CD4-positive, alpha-beta memory T cell (primary cell): Measurements from ENCODE around the gene PRUNE2. TPM values are rescaled to one million over a fixed set of nuclear protein-coding genes. Genes with fewer than 3 reads are reported as not detected.

ENCODE experiments used
- CTCF ChIA-PET: fragments of 350-600 bp; sonication (Branson Sonifier 250); formaldehyde crosslinking; loops from one replicate; lab custom pipeline; 2021; ENCODE audit warnings: inconsistent platforms; ENCODE audit not compliant: partially characterized antibody; lab: Charles Lee
- POLR2A ChIA-PET: fragments of 350-600 bp; sonication (Branson Sonifier 250); formaldehyde crosslinking; loops from one replicate; lab custom pipeline; 2021; ENCODE audit not compliant: partially characterized antibody; lab: Charles Lee
- DNase-seq, 5 donors: peaks; one replicate each; pipeline versions ENCODE4 v3.0.0 to v3.0.0-alpha.2; 2020 to 2022; ENCODE audit warnings: mixed read lengths in 1 of 5
- H3K27ac ChIP-seq: one replicate; pipeline ENCODE4 v1.7.0; 2013; ENCODE audit warnings: low read depth, low read length
- H3K27me3 ChIP-seq: 2 replicates; pipeline ENCODE4 v1.7.0; 2013; ENCODE audit warnings: mild to moderate bottlenecking, low read length, moderate library complexity; ENCODE audit not compliant: insufficient read depth
- H3K36me3 ChIP-seq: 2 replicates; pipeline ENCODE4 v1.7.0; 2013; ENCODE audit warnings: mild to moderate bottlenecking, low read length, moderate library complexity; ENCODE audit not compliant: insufficient read depth
- H3K4me1 ChIP-seq: 2 replicates; pipeline ENCODE4 v1.7.0; 2013; ENCODE audit warnings: mild to moderate bottlenecking, low read length, moderate library complexity; ENCODE audit not compliant: insufficient read depth
- H3K4me3 ChIP-seq, 2 donors: one replicate each; pipeline ENCODE4 v1.7.0; 2013; ENCODE audit warnings: low read length in 2 of 2, mild to moderate bottlenecking in 1 of 2
- H3K9me3 ChIP-seq, 2 donors: one replicate each; pipeline ENCODE4 v1.7.0; 2013; ENCODE audit warnings: low read length in 2 of 2, control low read depth in 1 of 2; ENCODE audit not compliant: control insufficient read depth in 1 of 2
- H3K27ac Mint-ChIP-seq, 7 donors: one replicate each; pipeline ENCODE4 v1.8.0; 2020 to 2021; ENCODE audit warnings: mixed read lengths in 7 of 7, mild to moderate bottlenecking in 6 of 7, inconsistent platforms in 3 of 7, moderate library complexity in 3 of 7
- H3K27me3 Mint-ChIP-seq, 2 donors: one replicate each; pipeline ENCODE4 v1.8.0; 2020 to 2021; ENCODE audit warnings: mixed read lengths in 2 of 2
- H3K36me3 Mint-ChIP-seq, 2 donors: one replicate each; pipeline ENCODE4 v1.8.0; 2020 to 2021; ENCODE audit warnings: mixed read lengths in 2 of 2, inconsistent platforms in 1 of 2, mild to moderate bottlenecking in 1 of 2
- H3K4me1 Mint-ChIP-seq, 4 donors: one replicate each; pipeline ENCODE4 v1.8.0; 2020 to 2021; ENCODE audit warnings: mixed read lengths in 4 of 4, mild to moderate bottlenecking in 1 of 4
- H3K4me3 Mint-ChIP-seq, 8 donors: one replicate each; pipeline ENCODE4 v1.8.0; 2020 to 2021; ENCODE audit warnings: mixed read lengths in 8 of 8, mild to moderate bottlenecking in 7 of 8, moderate library complexity in 6 of 8, inconsistent platforms in 3 of 8
- H3K9me3 Mint-ChIP-seq, 8 donors: one replicate each; pipeline ENCODE4 v1.8.0; 2020 to 2021; ENCODE audit warnings: mixed read lengths in 8 of 8, mild to moderate bottlenecking in 5 of 8, inconsistent platforms in 3 of 8, moderate library complexity in 1 of 8
- intact Hi-C: fragments of 100-400 bp; cut with micrococcal nuclease; formaldehyde crosslinking; loops from one replicate; pipeline ENCODE4 v1.15.1; 2023
- polyA plus RNA-seq, 2 donors: library from polyadenylated mRNA; unstranded; fragments of 300-500 nt; fragmentation: Illumina TruSeq; gene quantifications; one replicate each; pipeline ENCODE4 v1.2.3, GENCODE V29; 2021
- total RNA-seq, 2 experiments: library from RNA; stranded (reverse); gene quantifications; one replicate each; pipeline ENCODE4 v1.2.3, GENCODE V29; 2021

The PRUNE2 gene
- total and polyA plus RNA-seq, 4 experiments from 2014 or later, result 0.22 to 0.42 TPM; not detected in 2

- intact Hi-C loops, result no loop called here
These were observed 344.0 kb downstream of the PRUNE2 start for GRCh38 chr9:76561900-76562299.

More at GRCh38 chr9:76561900-76562299, 344.0 kb downstream of the PRUNE2 start:
- Histone ChIP-seq H3K36me3 (no peaks in the 10 kb centered on the region), H3K27me3 (no peaks in the 10 kb centered on the region), H3K27ac (no peak overlapping the region), H3K4me3 (no peak overlapping the region), H3K4me1 (no peaks in the 10 kb centered on the region), H3K9me3 (no peaks in the 10 kb centered on the region)
- peaks cover 0 to 1% of the 10 kb centered on the region in 2 donors for H3K27me3 Mint-ChIP-seq
- no peak overlapping the region for H3K4me3 Mint-ChIP-seq
- H3K36me3 Mint-ChIP-seq, result no peaks in the 10 kb centered on the region
- ChIA-PET POLR2A (no interaction called here), CTCF (no interaction called here)
- DNase-seq, result no peak
- no peak overlapping the region for H3K27ac Mint-ChIP-seq
- peaks cover 0 to 7% (median 0%) of the 10 kb centered on the region in 4 donors for H3K4me1 Mint-ChIP-seq
- H3K9me3 Mint-ChIP-seq, result peaks cover 0 to 4% (median 2%) of the 10 kb centered on the region in 8 donors

Other genes starting within 250 kb of the PRUNE2 start
- not detected for gene PCA3, start 141.7 kb downstream of the PRUNE2 start, total RNA-seq
- gene PCA3, start 141.7 kb downstream of the PRUNE2 start, polyA plus RNA-seq, result not detected
- not detected for gene FOXB2, start 113.5 kb upstream of the PRUNE2 start, total RNA-seq
- gene FOXB2, start 113.5 kb upstream of the PRUNE2 start, polyA plus RNA-seq, result not detected